GM18505 (cell line): ENCODE results near the gene SCN10A.

ENCODE experiments used
- ATAC-seq: cut with Tn5 transposase; IDR thresholded peaks from one replicate; pipeline ENCODE4 v1.9.1; 2021; ENCODE audit not compliant: unreplicated experiment
- POLR2A ChIP-seq: IDR thresholded peaks from 4 replicates; pipeline ENCODE4 v1.6.1; 2011; ENCODE audit warnings: borderline replicate concordance; ENCODE audit not compliant: insufficient read depth, insufficient read length; ENCODE audit errors: extremely low read depth

Gene SCN10A

GRCh38 chr3:38824349-38824748 is 8.3 kb upstream of the SCN10A start:
- ATAC-seq, result no peak
- no peak for TF ChIP-seq POLR2A

- no peak for TF ChIP-seq POLR2A
- no peak for ATAC-seq
These were observed 7.7 kb upstream of the SCN10A start for GRCh38 chr3:38823722-38824121.

- ATAC-seq, result no peak
- TF ChIP-seq POLR2A, result no peak
These were observed 7.2 kb upstream of the SCN10A start for GRCh38 chr3:38823186-38823585.

- no peak for TF ChIP-seq POLR2A
- no peak for ATAC-seq
These were observed 4.2 kb downstream of the SCN10A start for GRCh38 chr3:38811822-38812221.

DNA sequence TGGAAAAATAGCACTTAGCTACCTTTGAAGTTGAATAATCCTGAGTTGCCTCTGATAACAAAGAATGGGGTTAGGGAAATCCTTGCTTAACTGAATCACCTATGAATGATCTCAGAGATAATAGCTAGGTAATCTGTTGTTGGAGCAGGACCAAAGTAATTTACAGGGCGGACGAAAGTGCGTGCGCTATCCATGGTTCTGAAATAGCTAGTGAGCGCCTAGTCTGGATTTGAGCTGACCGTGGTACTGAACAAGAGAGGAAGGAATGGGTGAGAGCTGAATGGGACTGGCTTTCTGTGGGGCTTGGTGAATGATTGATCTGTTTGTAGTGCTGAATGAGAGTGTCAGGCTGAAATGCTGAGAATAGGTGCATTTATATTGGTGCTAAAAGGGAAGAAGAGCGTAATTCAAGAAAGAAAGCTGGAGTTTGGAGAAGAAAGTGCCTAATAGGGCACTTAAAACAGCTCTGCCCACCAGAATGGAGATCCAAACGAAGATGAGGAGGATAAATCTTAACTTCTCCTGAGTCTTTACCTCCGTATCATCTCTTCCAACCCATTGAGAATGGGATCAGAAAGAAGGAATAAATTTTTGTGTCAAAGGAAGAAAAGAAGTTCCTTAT is 10.1 kb downstream of the SCN10A start:
- ATAC-seq, result no peak

DNA sequence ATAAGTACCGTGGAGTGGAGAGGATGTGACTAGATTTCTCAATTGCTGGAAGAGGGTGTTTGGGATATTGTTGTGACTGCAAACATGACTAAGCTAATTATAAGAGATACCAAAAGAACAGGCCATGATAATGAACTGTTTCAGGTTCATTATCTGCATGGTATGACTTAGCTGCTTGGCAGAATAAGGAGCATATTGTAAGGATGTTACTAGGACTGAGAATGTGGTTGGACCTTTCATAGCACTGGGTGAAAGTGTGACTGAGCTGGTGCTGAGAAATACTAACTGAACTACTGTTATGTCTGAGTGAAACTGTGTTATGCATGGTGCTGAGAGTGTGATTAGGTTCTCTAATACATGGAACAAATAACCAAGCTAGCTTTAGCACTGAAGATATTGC is 11.0 kb downstream of the SCN10A start:
- ATAC-seq, result no peak
- TF ChIP-seq POLR2A, result no peak

More for the DNA sequence above, 10.1 kb downstream of the SCN10A start:
- TF ChIP-seq POLR2A, result no peak

- no peak for TF ChIP-seq POLR2A
- no peak for ATAC-seq
These were observed 15.5 kb downstream of the SCN10A start for GRCh38 chr3:38800511-38800910.

DNA sequence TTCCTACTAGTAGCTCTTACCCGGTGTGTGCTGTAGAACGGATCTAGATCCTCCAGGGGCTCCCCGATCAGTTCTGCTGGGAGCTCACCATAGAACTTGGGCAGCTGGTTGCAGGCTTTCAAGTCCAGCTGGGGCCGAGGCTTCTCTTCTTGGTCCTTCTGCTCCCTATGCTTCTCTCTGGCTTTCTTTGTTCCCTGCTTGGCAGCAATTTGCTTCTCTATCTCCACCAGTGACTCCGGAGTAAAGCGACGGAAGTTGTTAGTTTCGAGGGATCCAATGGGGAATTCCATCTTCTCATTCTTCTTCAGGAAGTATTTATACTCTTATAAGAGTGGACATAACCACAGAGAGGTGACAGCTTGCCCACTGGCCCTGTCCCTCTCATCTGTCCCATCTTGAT is 22.3 kb downstream of the SCN10A start:
- ATAC-seq, result no peak
- TF ChIP-seq POLR2A, result no peak

DNA sequence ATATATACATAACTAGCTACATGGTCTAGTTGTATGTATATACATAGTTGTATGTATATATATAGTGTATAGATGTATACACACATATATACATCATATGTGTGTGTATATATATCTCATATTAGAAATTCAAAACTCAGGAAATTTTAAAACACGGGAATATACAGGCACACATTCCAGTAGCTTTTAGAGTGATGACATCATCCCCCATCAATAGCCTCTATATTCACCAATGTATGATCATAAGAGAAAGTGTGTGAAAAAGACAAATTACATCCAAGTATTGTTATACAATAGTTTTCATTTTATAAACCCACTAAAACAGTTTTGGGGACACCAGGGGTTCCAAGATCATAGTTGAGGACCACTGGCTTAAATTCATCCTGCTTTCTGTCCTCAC is 23.0 kb downstream of the SCN10A start:
- TF ChIP-seq POLR2A, result no peak
- no peak for ATAC-seq

GRCh38 chr3:38782148-38782547 is 33.9 kb downstream of the SCN10A start:
- TF ChIP-seq POLR2A, result no peak
- ATAC-seq, result no peak

- no peak for TF ChIP-seq POLR2A
- no peak for ATAC-seq
These were observed 42.5 kb downstream of the SCN10A start for GRCh38 chr3:38773528-38773927.

- no peak for TF ChIP-seq POLR2A
- no peak for ATAC-seq
These were observed 52.4 kb downstream of the SCN10A start for GRCh38 chr3:38763569-38763968.

DNA sequence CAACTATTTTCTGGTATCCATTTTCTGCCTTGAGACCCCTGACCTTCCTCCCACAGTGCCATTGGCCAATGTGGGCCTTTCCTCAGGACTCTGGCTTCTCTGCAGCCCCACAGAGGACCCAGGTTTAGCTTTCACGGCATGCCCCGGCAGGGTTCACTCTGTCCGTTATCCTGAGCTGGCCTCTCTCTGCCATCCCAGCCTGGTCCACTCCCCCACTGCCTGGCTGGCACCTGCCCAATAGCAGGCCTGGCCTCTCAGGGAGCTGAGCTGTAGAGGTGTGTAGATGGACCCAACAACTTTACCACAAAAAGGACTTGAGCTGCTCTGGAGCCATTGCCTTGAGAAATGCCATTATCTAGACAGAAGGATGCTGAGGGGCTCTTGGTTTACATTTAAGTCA is 57.5 kb downstream of the SCN10A start:
- ATAC-seq, result no peak

GRCh38 chr3:38757721-38758120 is 58.3 kb downstream of the SCN10A start:
- no peak for TF ChIP-seq POLR2A
- ATAC-seq, result no peak

More for the DNA sequence above, 57.5 kb downstream of the SCN10A start:
- TF ChIP-seq POLR2A, result no peak

- no peak for ATAC-seq
- no peak for TF ChIP-seq POLR2A
These were observed 59.1 kb downstream of the SCN10A start for GRCh38 chr3:38756892-38757291.
